HG03103 (cell line): ENCODE results near the gene RCAN3.
"Not testable (repeated sequence)": the region's sequence is repeated elsewhere in the genome, so short reads cannot be mapped to it uniquely, and the experiment has no call there.

ENCODE experiments used
- ATAC-seq: cut with Tn5 transposase; IDR thresholded peaks from one replicate; pipeline ENCODE4 v1.9.1; 2021; ENCODE audit warnings: low read depth; ENCODE audit not compliant: unreplicated experiment

The RCAN3 gene

GRCh38 chr1:24484199-24484598 lies 18.4 kb upstream of the RCAN3 start:
- ATAC-seq = no peak

- ATAC-seq = no peak
These were observed 16.1 kb upstream of the RCAN3 start for GRCh38 chr1:24486331-24487065.

GRCh38 chr1:24487455-24487854 lies 15.2 kb upstream of the RCAN3 start:
- ATAC-seq = no peak

GRCh38 chr1:24488159-24488558 lies 14.5 kb upstream of the RCAN3 start:
- not testable (repeated sequence) for ATAC-seq

GRCh38 chr1:24489674-24490073 lies 13.0 kb upstream of the RCAN3 start:
- ATAC-seq = no peak

GRCh38 chr1:24490101-24490781 lies 12.4 kb upstream of the RCAN3 start:
- ATAC-seq = no peak

- no peak for ATAC-seq
These were observed 10.9 kb upstream of the RCAN3 start for GRCh38 chr1:24491577-24492360.

- not testable (repeated sequence) for ATAC-seq
These were observed 9.7 kb upstream of the RCAN3 start for GRCh38 chr1:24492935-24493334.

GRCh38 chr1:24493785-24494184 lies 8.9 kb upstream of the RCAN3 start:
- ATAC-seq = no peak

GRCh38 chr1:24498589-24498988 lies 4.0 kb upstream of the RCAN3 start:
- ATAC-seq = no peak

GRCh38 chr1:24500448-24501048 lies 2.1 kb upstream of the RCAN3 start:
- no peak for ATAC-seq

GRCh38 chr1:24501371-24502064 lies 1.1 kb upstream of the RCAN3 start:
- ATAC-seq = no peak

GRCh38 chr1:24502065-24502708 lies 449 bp upstream of the RCAN3 start:
- ATAC-seq = no peak

GRCh38 chr1:24503059-24503751 lies 569 bp downstream of the RCAN3 start:
- no peak for ATAC-seq

- no peak for ATAC-seq
These were observed 1.4 kb downstream of the RCAN3 start for GRCh38 chr1:24503870-24504523.

- ATAC-seq = no peak
These were observed 1.9 kb downstream of the RCAN3 start for GRCh38 chr1:24504560-24504959.

GRCh38 chr1:24505816-24506215 lies 3.2 kb downstream of the RCAN3 start:
- ATAC-seq = no peak

GRCh38 chr1:24506691-24507381 lies 4.2 kb downstream of the RCAN3 start:
- no peak for ATAC-seq
